Karpas-422 (cell line): Measurements from ENCODE around the gene EEF1AKMT4. TPM values are rescaled to one million over a fixed set of nuclear protein-coding genes. Genes with fewer than 3 reads are reported as not detected.

Source experiments
- DNase-seq: peaks from one replicate; pipeline ENCODE4 v3.0.0-alpha.2; 2015
- H2AFZ ChIP-seq: fragments of 200-600 bp; sonication (generic); 2 replicates; pipeline ENCODE4 v1.6.1; 2014; ENCODE audit warnings: antibody characterized with exemption, low read length, mixed read lengths
- H3K27ac ChIP-seq: fragments of 200-600 bp; sonication (generic); 2 replicates; pipeline ENCODE4 v1.5.1; 2014; ENCODE audit warnings: mild to moderate bottlenecking, low read length, moderate library complexity
- H3K27me3 ChIP-seq: fragments of 200-600 bp; sonication (generic); 2 replicates; pipeline ENCODE4 v1.6.1; 2014; ENCODE audit warnings: low read length, mixed read lengths
- H3K36me3 ChIP-seq: fragments of 200-600 bp; sonication (generic); 2 replicates; pipeline ENCODE4 v1.6.1; 2014; ENCODE audit warnings: low read length, mixed read lengths; ENCODE audit not compliant: insufficient read depth
- H3K4me1 ChIP-seq: fragments of 200-600 bp; sonication (generic); 2 replicates; pipeline ENCODE4 v1.6.1; 2014; ENCODE audit warnings: mild to moderate bottlenecking, low read length, mixed read lengths
- H3K4me2 ChIP-seq: fragments of 200-600 bp; sonication (generic); 2 replicates; pipeline ENCODE4 v1.6.1; 2014; ENCODE audit warnings: low read length, low read depth, mild to moderate bottlenecking; ENCODE audit not compliant: poor library complexity, severe bottlenecking
- H3K4me3 ChIP-seq: fragments of 200-600 bp; sonication (generic); 2 replicates; pipeline ENCODE4 v1.5.1; 2014; ENCODE audit warnings: mild to moderate bottlenecking, antibody characterized with exemption, low read length, mixed read lengths
- H3K79me2 ChIP-seq: fragments of 200-600 bp; sonication (generic); 2 replicates; pipeline ENCODE4 v1.6.1; 2014; ENCODE audit warnings: mild to moderate bottlenecking, low read length, mixed read lengths
- H3K9ac ChIP-seq: fragments of 200-600 bp; sonication (generic); 2 replicates; pipeline ENCODE4 v1.6.0; 2014; ENCODE audit warnings: low read length
- H3K9me2 ChIP-seq: fragments of 200-600 bp; sonication (generic), shearing (Covaris generic); replicated peaks from 2 replicates; pipeline ENCODE4 v1.6.0; 2014; ENCODE audit warnings: mild to moderate bottlenecking, low read length, moderate library complexity; ENCODE audit not compliant: insufficient read depth
- H3K9me3 ChIP-seq: fragments of 300-700, 200-600 bp; sonication (generic); 2 replicates; pipeline ENCODE4 v1.6.1; 2014; ENCODE audit warnings: low read length, mixed read lengths
- H4K20me1 ChIP-seq: fragments of 200-600 bp; sonication (generic); 2 replicates; pipeline ENCODE4 v1.6.1; 2014; ENCODE audit warnings: mild to moderate bottlenecking, antibody characterized with exemption, low read length, low read depth; ENCODE audit not compliant: insufficient read depth
- total RNA-seq: library from RNA; depleted of rRNA; stranded (reverse); fragments of >200 nt; shearing (Covaris generic); gene quantifications from 2 replicates; pipeline ENCODE4 v1.2.3, GENCODE V29; 2014; ENCODE audit warnings: low replicate concordance; rRNA removed

Gene EEF1AKMT4
- total RNA-seq = 30.3 and 49.6 TPM in 2 replicates

DNA sequence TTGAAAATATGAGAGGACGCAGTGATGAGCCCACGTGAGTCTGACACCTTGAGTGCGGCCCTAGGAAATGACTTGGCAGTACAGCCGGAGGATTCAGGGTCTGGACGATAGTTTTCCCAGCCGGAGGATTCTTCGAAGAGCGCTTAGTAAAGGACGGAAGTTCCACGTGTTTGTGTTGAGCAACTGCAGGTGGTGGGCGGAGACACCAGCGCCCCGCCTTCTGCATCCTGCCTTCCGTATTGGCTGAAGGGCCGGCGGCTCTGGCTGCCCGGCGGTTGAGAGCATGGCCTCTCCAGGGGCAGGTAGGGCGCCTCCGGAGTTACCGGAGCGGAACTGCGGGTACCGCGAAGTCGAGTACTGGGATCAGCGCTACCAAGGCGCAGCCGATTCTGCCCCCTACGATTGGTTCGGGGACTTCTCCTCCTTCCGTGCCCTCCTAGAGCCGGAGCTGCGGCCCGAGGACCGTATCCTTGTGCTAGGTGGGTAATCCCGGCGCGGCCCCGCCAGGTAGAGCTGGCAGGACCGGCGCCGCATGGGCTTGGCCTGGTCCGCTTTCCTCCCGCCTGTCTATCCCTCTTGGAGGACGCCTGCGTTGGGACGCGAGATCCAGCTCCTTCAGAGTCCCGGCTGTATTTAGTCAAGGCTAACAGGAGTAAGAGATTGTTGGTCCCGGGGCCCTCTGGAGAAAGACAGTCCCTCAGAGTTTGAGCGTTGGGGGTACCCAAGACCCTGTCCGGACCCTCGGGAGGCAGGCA is at the start of gene EEF1AKMT4:
Gene EEF1AKMT4, plus strand, starts transcription at position 261 of the 755 bp plus-strand sequence. Its CDS starts 23 bp downstream, at position 284.
- DNase-seq = peak; percentile 100
- Histone ChIP-seq H3K9me3 (no peaks in the 10 kb centered on the region), H3K9ac (peak within 1 kb of the TSS; percentile 93), H3K36me3 (peaks cover 6% of the 10 kb centered on the region; the same call in 1 of the 2 replicates), H3K27me3 (no peaks in the 10 kb centered on the region), H3K4me1 (peaks cover 17% of the 10 kb centered on the region), H3K27ac (peak within 1 kb of the TSS; percentile 88), H3K79me2 (peaks cover 54% of the 10 kb centered on the region), H3K4me2 (peak within 1 kb of the TSS; percentile 100), H4K20me1 (no peaks in the 10 kb centered on the region), H3K9me2 (no peaks in the 10 kb centered on the region), H3K4me3 (peak within 1 kb of the TSS; percentile 80), H2AFZ (peak within 1 kb of the TSS; percentile 95)

DNA sequence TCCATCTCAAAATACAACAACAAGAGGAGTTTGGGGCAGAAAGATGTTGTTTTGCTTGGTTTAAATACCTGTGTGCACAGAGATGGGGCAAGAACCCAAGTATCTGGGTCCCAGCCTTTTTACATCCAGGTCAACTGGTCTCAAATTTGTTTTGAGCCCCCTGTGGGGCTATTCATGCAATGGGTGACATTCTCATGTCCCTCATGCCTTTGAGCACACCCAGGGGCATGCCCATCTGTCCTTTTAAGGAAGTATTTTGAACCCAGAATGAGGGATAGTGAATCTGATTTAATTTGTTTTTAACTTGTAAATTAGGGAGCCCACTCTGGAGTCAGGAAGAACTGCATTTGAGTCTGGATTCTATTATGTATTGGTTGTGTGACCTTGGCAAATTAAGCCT is 48.6 kb upstream of the EEF1AKMT4 start:
- Histone ChIP-seq H4K20me1 (no peaks in the 10 kb centered on the region), H3K9me3 (no peaks in the 10 kb centered on the region), H2AFZ (no peak overlapping the region)

DNA sequence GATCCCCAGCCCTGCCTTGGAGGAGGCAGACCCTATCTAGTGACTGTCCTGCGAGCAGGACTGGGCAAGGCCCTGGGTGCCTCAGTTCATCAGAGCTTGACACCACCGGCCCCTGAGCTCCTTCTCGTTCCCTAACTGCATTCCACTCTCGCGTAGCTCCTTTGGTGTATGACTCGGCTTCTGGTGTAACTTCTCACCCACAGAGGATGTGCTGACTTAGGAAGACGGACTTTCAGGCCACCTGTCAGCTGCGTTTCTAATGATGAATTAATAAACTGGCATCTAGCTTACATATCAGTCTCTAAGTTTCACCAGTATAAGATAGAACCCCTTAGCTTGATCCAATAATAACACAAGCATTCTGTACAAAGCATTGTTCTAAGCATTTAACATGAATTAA is 45.9 kb upstream of the EEF1AKMT4 start:
- no peaks in the 10 kb centered on the region for H3K9me3 ChIP-seq
- H3K4me2 ChIP-seq = no peak overlapping the region
- no peak overlapping the region for H3K4me3 ChIP-seq
- no peak for DNase-seq
- H2AFZ ChIP-seq = no peak overlapping the region
- H4K20me1 ChIP-seq = no peaks in the 10 kb centered on the region
- H3K79me2 ChIP-seq = no peaks in the 10 kb centered on the region
- no peak overlapping the region for H3K9ac ChIP-seq
- no peaks in the 10 kb centered on the region for H3K9me2 ChIP-seq
- no peaks in the 10 kb centered on the region for H3K36me3 ChIP-seq
- H3K27ac ChIP-seq = no peak overlapping the region
- no peaks in the 10 kb centered on the region for H3K27me3 ChIP-seq
- H3K4me1 ChIP-seq = peaks cover 4% of the 10 kb centered on the region; the same call in 1 of the 2 replicates

More for the DNA sequence above, 48.6 kb upstream of the EEF1AKMT4 start:
- Histone ChIP-seq H3K79me2 (no peaks in the 10 kb centered on the region), H3K4me3 (no peak overlapping the region), H3K9me2 (no peaks in the 10 kb centered on the region), H3K36me3 (peaks cover 1% of the 10 kb centered on the region; the same call in 1 of the 2 replicates), H3K4me1 (peaks cover 4% of the 10 kb centered on the region; the same call in 1 of the 2 replicates), H3K9ac (no peak overlapping the region), H3K27ac (no peak overlapping the region), H3K27me3 (no peaks in the 10 kb centered on the region), H3K4me2 (no peak overlapping the region)
- no peak for DNase-seq

DNA sequence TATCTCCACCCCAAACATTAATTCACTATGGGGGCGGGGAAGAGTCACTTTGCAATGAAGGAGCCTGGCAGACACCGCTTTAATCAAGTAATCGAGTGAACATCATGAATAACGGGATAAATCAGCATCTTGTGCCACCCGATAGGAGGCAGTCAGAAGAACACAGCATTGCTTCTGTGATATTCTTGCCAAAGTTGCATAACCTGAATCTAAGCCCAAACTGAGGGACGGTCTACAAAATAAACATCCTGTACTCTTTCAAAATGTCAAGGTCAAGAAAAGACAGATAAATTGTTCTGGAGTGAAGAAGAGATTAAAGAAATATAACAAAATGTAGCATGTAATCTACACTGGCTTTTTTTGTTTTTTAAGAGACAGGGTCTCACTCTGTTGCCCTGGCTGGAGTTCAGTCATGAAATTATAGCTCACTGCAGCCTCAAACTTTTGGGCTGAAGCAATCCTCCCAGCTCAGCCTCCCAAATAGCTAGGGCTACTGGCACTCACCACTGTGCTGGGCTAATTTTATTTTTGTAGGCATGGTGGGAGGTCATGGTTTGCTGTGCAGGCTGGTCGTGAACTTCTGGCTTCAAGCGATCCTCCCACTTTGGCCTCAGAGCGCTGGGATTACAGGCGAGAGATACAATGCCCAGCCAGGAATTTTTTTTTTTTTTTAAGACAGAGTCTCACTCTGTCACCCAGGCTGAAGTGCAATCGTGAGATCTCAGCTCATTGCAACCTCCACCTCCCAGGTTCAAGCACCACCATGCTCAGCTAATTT is 40.1 kb upstream of the EEF1AKMT4 start:
- no peak overlapping the region for H3K27ac ChIP-seq
- no peak overlapping the region for H3K4me3 ChIP-seq
- H3K9me2 ChIP-seq = no peaks in the 10 kb centered on the region
- H2AFZ ChIP-seq = no peak overlapping the region
- no peak for DNase-seq
- no peaks in the 10 kb centered on the region for H3K27me3 ChIP-seq
- no peaks in the 10 kb centered on the region for H3K4me1 ChIP-seq
- H3K4me2 ChIP-seq = no peak overlapping the region
- H3K9ac ChIP-seq = no peak overlapping the region
- no peaks in the 10 kb centered on the region for H3K79me2 ChIP-seq
- no peaks in the 10 kb centered on the region for H3K36me3 ChIP-seq
- H4K20me1 ChIP-seq = no peaks in the 10 kb centered on the region
- no peaks in the 10 kb centered on the region for H3K9me3 ChIP-seq

DNA sequence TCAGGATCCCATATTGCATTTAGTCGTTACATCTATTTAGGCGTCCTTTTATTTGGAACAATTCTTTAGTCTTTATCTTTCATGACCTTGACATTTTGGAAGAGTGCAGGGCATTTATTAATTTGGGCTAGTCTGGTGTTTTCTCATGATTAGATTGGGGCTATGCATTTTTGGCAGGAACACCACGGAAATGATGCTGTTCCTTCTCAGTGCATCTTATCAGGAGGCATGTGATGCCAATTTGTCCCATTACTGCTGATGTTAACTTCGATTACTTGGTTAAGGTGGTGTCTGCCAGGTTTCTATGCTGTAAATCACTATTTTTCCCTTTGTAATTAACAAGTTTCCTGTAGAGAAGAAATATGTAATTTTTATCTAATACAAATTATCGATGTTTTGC is 38.2 kb upstream of the EEF1AKMT4 start:
- Histone ChIP-seq H3K4me3 (no peak overlapping the region), H3K9me3 (no peaks in the 10 kb centered on the region), H4K20me1 (no peaks in the 10 kb centered on the region), H3K9ac (no peak overlapping the region), H3K9me2 (no peaks in the 10 kb centered on the region), H3K36me3 (no peaks in the 10 kb centered on the region), H2AFZ (no peak overlapping the region), H3K4me1 (no peaks in the 10 kb centered on the region), H3K79me2 (no peaks in the 10 kb centered on the region), H3K4me2 (no peak overlapping the region), H3K27me3 (no peaks in the 10 kb centered on the region), H3K27ac (no peak overlapping the region)
- no peak for DNase-seq

DNA sequence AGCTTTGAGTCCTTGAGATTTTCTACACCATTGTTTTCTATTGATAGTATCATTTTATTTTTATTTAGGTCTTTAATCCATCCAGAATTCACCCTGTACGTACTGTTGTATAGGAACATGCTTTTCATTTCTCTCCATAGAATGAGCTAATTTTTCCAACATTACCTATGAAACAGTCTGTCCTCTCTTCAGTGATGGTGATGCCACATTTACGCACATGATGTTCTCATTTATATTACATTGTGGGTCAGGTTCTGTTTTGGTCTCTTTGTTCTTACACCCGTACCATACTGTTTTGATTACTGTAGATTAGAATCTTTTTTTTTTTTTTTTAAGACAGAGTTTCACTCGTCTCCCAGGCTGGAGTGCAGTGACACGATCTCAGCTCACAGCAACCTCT is 37.8 kb upstream of the EEF1AKMT4 start:
- Histone ChIP-seq H3K79me2 (no peaks in the 10 kb centered on the region), H3K27me3 (no peaks in the 10 kb centered on the region), H3K4me1 (no peaks in the 10 kb centered on the region), H3K9me2 (no peaks in the 10 kb centered on the region), H3K27ac (no peak overlapping the region), H3K4me3 (no peak overlapping the region), H3K36me3 (no peaks in the 10 kb centered on the region), H3K4me2 (no peak overlapping the region), H3K9ac (no peak overlapping the region), H2AFZ (no peak overlapping the region), H4K20me1 (no peaks in the 10 kb centered on the region), H3K9me3 (no peaks in the 10 kb centered on the region)
- no peak for DNase-seq

DNA sequence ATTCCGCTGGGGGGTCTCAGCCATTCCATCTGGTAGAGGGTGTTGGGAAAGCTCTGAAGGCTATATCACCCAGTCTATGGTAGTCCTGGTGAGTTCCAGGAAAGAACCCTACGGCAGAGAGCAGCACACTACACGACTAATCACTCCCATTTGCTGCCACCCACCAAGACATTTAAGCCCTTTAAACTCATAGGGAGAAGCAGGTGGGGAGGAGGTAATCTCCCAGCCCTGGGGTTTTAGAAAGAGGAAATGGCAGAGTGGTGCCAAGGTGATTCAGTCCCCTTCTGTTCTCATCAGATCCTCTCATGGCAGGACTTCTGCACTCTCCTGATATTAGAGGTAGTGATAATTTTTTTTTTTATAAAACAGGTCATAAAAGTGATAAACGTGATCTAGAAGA is 30.7 kb upstream of the EEF1AKMT4 start:
- no peaks in the 10 kb centered on the region for H3K9me2 ChIP-seq
- H3K79me2 ChIP-seq = no peaks in the 10 kb centered on the region
- no peak overlapping the region for H3K4me2 ChIP-seq
- H3K9me3 ChIP-seq = no peaks in the 10 kb centered on the region
- H4K20me1 ChIP-seq = no peaks in the 10 kb centered on the region
- no peak for DNase-seq
- H3K27me3 ChIP-seq = no peaks in the 10 kb centered on the region
- H3K27ac ChIP-seq = no peak overlapping the region
- no peaks in the 10 kb centered on the region for H3K4me1 ChIP-seq
- H3K36me3 ChIP-seq = no peaks in the 10 kb centered on the region
- no peak overlapping the region for H2AFZ ChIP-seq
- H3K4me3 ChIP-seq = no peak overlapping the region
- H3K9ac ChIP-seq = no peak overlapping the region

DNA sequence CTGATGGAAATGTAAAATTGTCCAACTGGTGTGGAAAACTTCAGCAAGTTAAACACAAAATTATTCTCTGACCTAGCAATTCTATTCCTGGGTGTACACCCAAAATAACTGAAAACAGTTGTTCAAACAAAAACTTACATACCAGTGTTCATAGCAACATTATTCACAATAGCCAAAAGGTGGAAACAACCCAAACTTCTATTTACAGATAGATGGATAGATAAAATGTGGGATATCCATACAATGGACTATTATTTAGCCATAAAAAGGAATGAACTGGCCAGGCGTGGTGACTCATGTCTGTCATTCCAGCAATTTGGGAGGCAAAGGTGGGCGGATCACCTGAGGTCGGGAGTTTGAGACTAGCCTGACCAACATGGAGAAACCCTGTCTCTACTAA is 27.0 kb upstream of the EEF1AKMT4 start:
- Histone ChIP-seq H3K4me2 (no peak overlapping the region), H2AFZ (no peak overlapping the region), H3K9me3 (no peaks in the 10 kb centered on the region), H3K4me1 (no peaks in the 10 kb centered on the region), H3K27ac (no peak overlapping the region), H3K79me2 (no peaks in the 10 kb centered on the region), H3K4me3 (no peak overlapping the region), H3K9me2 (no peaks in the 10 kb centered on the region), H3K36me3 (no peaks in the 10 kb centered on the region), H4K20me1 (no peaks in the 10 kb centered on the region), H3K27me3 (no peaks in the 10 kb centered on the region), H3K9ac (no peak overlapping the region)
- no peak for DNase-seq
